GM12874 (cell line): ENCODE measurements around the gene EXOC4.

Experiments used
- CTCF ChIP-seq: IDR thresholded peaks from 2 replicates; pipeline ENCODE4 v1.5.1; 2011; ENCODE audit warnings: low read depth, mild to moderate bottlenecking, control low read depth, low read length, moderate library complexity; ENCODE audit not compliant: insufficient read depth

Gene EXOC4

DNA sequence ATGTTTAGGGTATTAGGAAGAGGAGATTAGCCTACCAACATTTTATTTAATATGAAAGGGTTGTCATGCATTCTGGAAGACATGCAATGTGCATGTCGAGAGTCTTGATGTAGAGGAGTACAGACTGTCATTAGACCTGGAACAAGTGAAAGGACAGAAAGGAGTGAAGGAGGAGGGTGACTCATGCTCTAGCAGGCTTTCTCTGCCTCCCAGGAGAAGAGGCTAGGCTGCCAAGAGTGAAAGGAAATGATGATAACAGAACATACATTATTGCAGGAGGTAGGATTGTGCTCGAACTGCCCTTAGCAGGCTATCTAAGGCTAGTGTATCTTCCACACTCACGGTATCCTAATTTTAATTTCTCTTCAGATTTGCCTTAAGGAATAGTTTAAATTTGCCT, 228.8 kb downstream of the EXOC4 start:
- TF ChIP-seq CTCF: no peak

GRCh38 chr7:133482599-133482998, 229.7 kb downstream of the EXOC4 start:
- TF ChIP-seq CTCF: no peak

DNA sequence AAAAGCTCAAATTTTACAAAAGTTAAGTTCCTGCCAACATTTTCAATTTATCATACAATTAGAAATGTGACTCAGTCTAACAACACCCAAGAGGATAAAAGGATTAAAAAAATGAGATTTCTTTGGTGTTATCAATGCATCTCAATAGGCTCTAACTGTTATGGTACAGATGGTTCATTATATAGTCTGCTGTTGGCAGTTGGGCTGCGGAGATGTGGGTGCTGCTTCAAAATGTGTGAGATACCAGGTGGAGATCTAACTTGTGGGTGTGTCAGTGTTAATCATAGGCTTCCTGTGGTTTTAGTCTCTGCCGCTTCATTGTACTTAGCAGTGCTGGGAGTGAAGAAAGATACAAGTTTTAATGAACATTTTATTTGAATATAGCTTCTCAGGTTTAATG, 231.2 kb downstream of the EXOC4 start:
- no peak for TF ChIP-seq CTCF

DNA sequence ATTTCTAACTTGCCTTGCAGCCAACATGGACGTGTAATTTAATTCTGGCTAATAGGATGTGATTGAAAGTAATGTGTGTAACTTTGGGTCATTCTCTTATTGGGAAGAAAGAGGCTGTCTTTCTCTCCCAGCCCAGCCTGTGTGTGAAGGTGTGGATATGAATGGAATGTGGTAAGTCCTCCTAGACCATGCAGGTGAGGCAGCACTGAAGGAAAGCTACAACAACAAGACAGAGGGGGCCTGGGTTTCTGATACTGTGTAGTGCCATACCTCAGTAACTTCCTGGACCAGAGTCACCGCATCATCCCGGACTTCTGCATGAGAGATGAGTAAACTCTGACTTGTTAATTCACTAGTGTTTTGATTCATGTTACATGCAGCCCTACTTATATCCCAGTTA, 237.0 kb downstream of the EXOC4 start:
- TF ChIP-seq CTCF: no peak

GRCh38 chr7:133491201-133491691, 238.4 kb downstream of the EXOC4 start:
- TF ChIP-seq CTCF: no peak

GRCh38 chr7:133491846-133492652, 239.2 kb downstream of the EXOC4 start:
- TF ChIP-seq CTCF: no peak

DNA sequence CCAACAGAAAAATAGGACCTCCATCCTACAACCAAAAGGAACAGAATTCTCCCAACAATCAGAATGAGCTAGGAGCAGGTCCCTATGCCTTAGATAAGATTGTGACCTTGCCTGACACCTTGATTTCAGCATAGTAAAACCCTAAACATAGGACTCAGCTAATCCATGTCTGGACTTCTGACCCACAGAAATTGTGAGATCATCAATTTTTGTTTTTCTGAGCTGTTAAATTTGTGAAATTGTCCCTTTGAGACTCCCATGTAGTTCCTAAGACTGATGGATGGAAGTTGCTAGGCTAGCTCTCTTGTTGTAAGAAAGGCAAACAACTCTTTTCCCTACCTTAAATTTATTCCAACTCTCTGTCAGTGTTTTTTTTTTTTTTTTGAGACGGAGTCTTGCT, 244.2 kb downstream of the EXOC4 start:
- TF ChIP-seq CTCF: no peak
